GM19468 (cell line): Measurements from ENCODE around the gene TIMELESS.

ENCODE experiments used
- ATAC-seq: cut with Tn5 transposase; IDR thresholded peaks from one replicate; pipeline ENCODE4 v1.9.1; 2021; ENCODE audit warnings: mild to moderate bottlenecking, moderate library complexity, moderate number of reproducible peaks; ENCODE audit not compliant: unreplicated experiment; ENCODE audit errors: extremely low read depth

Gene TIMELESS

DNA sequence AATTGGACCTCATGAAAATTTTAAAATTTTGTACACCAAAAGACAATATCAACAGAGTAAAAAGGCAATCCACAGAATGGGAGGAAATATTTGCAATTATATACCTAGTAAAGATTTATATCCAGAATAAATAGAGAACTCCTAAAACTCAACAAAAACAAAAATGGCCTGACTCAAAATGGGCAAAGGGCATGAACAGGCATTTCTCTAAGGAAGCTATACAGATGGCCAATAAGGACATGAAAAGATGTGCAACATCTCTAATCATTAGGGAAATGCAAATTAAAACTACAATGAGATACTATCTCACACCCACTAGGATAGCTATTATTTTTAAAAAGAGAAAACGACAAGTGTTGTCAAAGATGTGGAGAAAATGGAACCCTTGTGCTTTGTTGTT, 75.7 kb downstream of the TIMELESS start:
- ATAC-seq = no peak

DNA sequence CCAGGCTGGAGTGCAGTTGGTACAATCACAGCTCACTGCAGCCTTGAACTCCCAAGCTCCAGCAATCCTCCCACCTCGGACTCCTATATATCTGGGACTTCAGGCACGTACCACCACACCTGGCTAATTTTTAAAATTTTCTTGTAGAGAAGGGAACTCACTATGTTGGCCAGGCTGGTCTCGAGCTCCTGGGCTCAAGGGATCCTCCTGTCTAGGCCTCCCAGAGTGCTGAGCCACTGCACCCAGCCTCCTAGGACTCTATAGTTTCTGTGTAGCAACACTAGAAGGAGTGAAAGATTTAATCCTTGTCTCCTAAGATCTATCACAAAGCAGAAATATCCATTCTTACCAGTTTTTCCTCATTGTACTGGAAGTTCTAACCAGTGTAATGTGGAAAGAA, 82.3 kb downstream of the TIMELESS start:
- no peak for ATAC-seq
